Ovary (tissue), 9 donors: Measurements from ENCODE around the gene TMEM109. TPM values are rescaled to one million over a fixed set of nuclear protein-coding genes. Genes with fewer than 3 reads are reported as not detected.

Source experiments
- DNase-seq, 5 donors: peaks; one replicate each; pipeline ENCODE4 v3.0.0-alpha.2; 2019 to 2020
- H3K27ac ChIP-seq, 2 donors: fragments of 200-600 bp; one replicate each; pipeline versions ENCODE4 v1.5.1 to v1.8.0; 2019 to 2022
- H3K27me3 ChIP-seq: fragments of 200-600 bp; one replicate; pipeline ENCODE4 v1.8.0; 2022
- H3K36me3 ChIP-seq: fragments of 200-600 bp; sonication (generic); one replicate; pipeline ENCODE4 v1.5.1; 2019
- H3K4me1 ChIP-seq: one replicate; pipeline ENCODE4 v1.8.1; 2013; ENCODE audit warnings: mild to moderate bottlenecking, moderate library complexity; ENCODE audit not compliant: insufficient read depth
- H3K4me3 ChIP-seq: fragments of 200-600 bp; sonication (generic); one replicate; pipeline ENCODE4 v1.5.1; 2017
- H3K9me3 ChIP-seq, 2 donors: fragments of 200-600 bp in 1 of 2; sonication (generic) in 1 of 2; one replicate each; pipeline versions ENCODE4 v1.5.1 to v1.8.1; 2013 to 2019; ENCODE audit warnings: mild to moderate bottlenecking in 1 of 2, moderate library complexity in 1 of 2
- EP300 ChIP-seq: sonication (generic); formaldehyde crosslinking; IDR thresholded peaks from one replicate; pipeline ENCODE4 v1.6.1; 2017; ENCODE audit warnings: antibody characterized with exemption
- POLR2A ChIP-seq: fragments of 450-650 bp; IDR thresholded peaks from one replicate; pipeline ENCODE4 v1.6.1; 2017; ENCODE audit warnings: antibody characterized with exemption, mild to moderate bottlenecking, moderate library complexity
- WGBS, 3 donors: extraction: QIAGEN DNeasy Blood & Tissue Kit in 1 of 3; methylation state at CpG; one replicate each; pipeline versions ENCODE4 v1.1.5 to v1.1.7; 2013 to 2017; 5-methylcytosine and 5-hydroxymethylcytosine counted together
- intact Hi-C, 4 donors: fragments of 100-400 bp; cut with DNase I; formaldehyde crosslinking; loops; one replicate each; pipeline versions ENCODE4 v1.11.0 to v1.15.1; 2022 to 2023
- polyA plus RNA-seq, 2 donors: library from polyadenylated mRNA; stranded (reverse); fragments of 200-250 nt in 1 of 2; fragments of 350-450 nt in 1 of 2; fragmentation: Illumina TruSeq in 1 of 2; extraction: RNeasy Lipid Tissue Mini Kit (QIAGEN cat#74804) in 1 of 2; gene quantifications; one replicate each; pipeline ENCODE4 v1.2.3, GENCODE V29; 2013 to 2014
- total RNA-seq, 7 donors: library from RNA; depleted of rRNA in 2 of 7; stranded (reverse); fragments of >200 nt in 2 of 7; fragmentation: NEBNext Ultra II Directional in 3 of 7; extraction: Animal tissue kit (Norgen Biotek cat#: 25700) in 3 of 7; gene quantifications; one replicate each; pipeline versions ENCODE4 v1.1.0 to v1.2.4, GENCODE V29; 2016 to 2023
- TF ChIP-seq, protein P1 (sequence below), 3 donors: fragments of 450-650 bp in 2 of 3; fragments of 200-600 bp in 1 of 3; IDR thresholded peaks; one replicate each; pipeline versions ENCODE4 v1.5.1 to v1.8.0; 2016 to 2022; ENCODE audit warnings: antibody characterized with exemption in 3 of 3, mild to moderate bottlenecking in 1 of 3
- donor health status: DM: no; HTN: no; CAD: no; lungs with moderate emphysema.
- donor health status: DM: no; HTN: no; CAD: no.
- donor health status: Bipolar disorder and iron deficiency.
- donor health status: DM: yes; HTN: yes; CAD: no.
- donor health status: DM: no; HTN: no; CAD: no.
- donor health status: DM: yes; HTN: yes; CAD: no.

TMEM109 gene
- total and polyA plus RNA-seq, 9 donors, result 88.7 to 145 (median 121) TPM

- Histone ChIP-seq H3K4me3 (no peak overlapping the region), H3K27ac (no peak overlapping the region), H3K36me3 (no peaks in the 10 kb centered on the region), H3K4me1 (peaks cover 3% of the 10 kb centered on the region), H3K27me3 (no peaks in the 10 kb centered on the region), H3K9me3 (no peaks in the 10 kb centered on the region)
- intact Hi-C loops, result loop anchor here (5.0 to 10.0 kb wide), 5 partner anchors 55 to 193 kb away; partner anchors contain the start of genes CCDC86 (in 1 of the 4) and MS4A10 (in 1 of the 4)
- DNase-seq, result no peak
- TF ChIP-seq EP300, result no peak
- TF ChIP-seq, protein P1, sequence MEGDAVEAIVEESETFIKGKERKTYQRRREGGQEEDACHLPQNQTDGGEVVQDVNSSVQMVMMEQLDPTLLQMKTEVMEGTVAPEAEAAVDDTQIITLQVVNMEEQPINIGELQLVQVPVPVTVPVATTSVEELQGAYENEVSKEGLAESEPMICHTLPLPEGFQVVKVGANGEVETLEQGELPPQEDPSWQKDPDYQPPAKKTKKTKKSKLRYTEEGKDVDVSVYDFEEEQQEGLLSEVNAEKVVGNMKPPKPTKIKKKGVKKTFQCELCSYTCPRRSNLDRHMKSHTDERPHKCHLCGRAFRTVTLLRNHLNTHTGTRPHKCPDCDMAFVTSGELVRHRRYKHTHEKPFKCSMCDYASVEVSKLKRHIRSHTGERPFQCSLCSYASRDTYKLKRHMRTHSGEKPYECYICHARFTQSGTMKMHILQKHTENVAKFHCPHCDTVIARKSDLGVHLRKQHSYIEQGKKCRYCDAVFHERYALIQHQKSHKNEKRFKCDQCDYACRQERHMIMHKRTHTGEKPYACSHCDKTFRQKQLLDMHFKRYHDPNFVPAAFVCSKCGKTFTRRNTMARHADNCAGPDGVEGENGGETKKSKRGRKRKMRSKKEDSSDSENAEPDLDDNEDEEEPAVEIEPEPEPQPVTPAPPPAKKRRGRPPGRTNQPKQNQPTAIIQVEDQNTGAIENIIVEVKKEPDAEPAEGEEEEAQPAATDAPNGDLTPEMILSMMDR (IDR thresholded peaks at IDR 0.05), result no peak
- no peak for TF ChIP-seq POLR2A
- 63 to 74% (median 73%) methylated on average over 4 of the region's 4 CpGs for WGBS, 3 donors
These were observed 14.0 kb upstream of the TMEM109 start for GRCh38 chr11:60899977-60900376.

DNA sequence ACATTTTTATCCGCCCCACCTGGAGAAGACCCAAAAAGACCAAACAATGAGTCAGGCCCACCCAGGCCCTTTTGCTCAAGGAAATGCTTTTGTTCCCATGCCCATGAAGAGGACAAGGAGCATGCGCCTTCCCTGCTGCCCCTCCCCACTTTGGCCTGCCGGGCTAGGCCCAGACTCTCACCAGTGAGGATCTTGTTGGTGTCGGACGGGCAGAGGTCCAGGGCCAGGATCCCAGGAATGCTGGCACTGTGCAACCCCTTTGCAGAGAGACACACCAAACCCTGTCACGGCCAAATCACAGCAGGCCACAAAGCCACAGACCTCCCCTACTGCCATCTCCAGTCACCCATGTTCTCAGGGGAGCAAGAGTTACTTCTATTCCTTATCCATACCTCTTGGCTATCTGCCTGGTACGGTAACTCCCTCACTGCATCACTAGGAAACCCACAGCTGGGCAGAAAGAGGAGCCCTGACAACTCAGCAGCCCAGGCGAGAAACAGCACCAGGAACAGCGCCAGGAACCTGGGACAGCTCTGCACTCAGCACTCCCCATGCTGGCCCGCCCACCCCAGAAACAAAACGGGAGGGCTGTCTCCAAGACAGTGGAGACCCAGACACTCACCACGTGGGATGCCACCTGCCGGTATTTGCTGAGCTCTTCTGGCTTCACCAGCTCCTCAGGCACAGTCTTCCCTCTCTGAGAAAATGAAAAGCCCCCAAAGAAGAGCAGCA lies 13.1 kb upstream of the TMEM109 start:
- Histone ChIP-seq H3K4me3 (no peak overlapping the region), H3K36me3 (no peaks in the 10 kb centered on the region), H3K27ac (no peak overlapping the region), H3K27me3 (no peaks in the 10 kb centered on the region), H3K9me3 (no peaks in the 10 kb centered on the region), H3K4me1 (peaks cover 7% of the 10 kb centered on the region)
- TF ChIP-seq EP300 (no peak), POLR2A (no peak)
- TF ChIP-seq, protein P1 (IDR thresholded peaks at IDR 0.05), result no peak
- intact Hi-C loops, result loop anchor here in 1 of 4 donors (5.0 kb wide), 2 partner anchors 69 to 124 kb away; no protein-coding TSS in a partner anchor
- 53 to 63% (median 57%) methylated on average over 13 of the region's 13 CpGs for WGBS, 3 donors
- DNase-seq, result no peak

- H3K36me3 ChIP-seq, result no peaks in the 10 kb centered on the region
- H3K4me3 ChIP-seq, result no peak overlapping the region
- H3K4me1 ChIP-seq, result peaks cover 9% of the 10 kb centered on the region
- no peaks in the 10 kb centered on the region for H3K27me3 ChIP-seq
- no peaks in the 10 kb centered on the region for H3K9me3 ChIP-seq
- intact Hi-C loops, result loop anchor here in 1 of 4 donors (5.0 kb wide), 2 partner anchors 70 to 125 kb away; no protein-coding TSS in a partner anchor
- no peak for TF ChIP-seq EP300
- TF ChIP-seq, protein P1 (IDR thresholded peaks at IDR 0.05), result no peak
- TF ChIP-seq POLR2A, result no peak
- DNase-seq, result no peak
- 85 to 93% (median 88%) methylated on average over 11 of the region's 11 CpGs for WGBS, 3 donors
- no peak overlapping the region for H3K27ac ChIP-seq
These were observed 11.3 kb upstream of the TMEM109 start for GRCh38 chr11:60902625-60903024.

DNA sequence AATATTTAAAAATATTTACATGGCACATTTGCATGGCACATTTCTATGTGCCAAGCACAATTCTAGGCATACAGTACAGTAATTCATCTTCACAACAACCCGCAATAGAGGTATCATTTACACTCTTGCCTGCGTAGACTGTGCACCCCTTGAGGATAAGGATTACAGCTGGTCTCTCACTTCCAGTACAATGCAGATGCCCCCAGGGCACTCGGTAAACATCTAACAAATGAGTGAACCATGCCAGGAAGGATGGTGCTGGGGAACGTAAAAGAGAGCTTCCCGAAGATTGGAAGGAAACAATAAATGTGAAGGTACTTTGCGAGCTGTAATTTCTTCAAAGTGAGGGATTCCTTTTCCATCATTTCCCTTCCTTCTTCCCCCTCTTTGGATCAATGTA lies 8.9 kb upstream of the TMEM109 start:
- DNase-seq, result no peak
- Histone ChIP-seq H3K9me3 (no peaks in the 10 kb centered on the region), H3K36me3 (no peaks in the 10 kb centered on the region), H3K4me1 (peaks cover 9% of the 10 kb centered on the region), H3K4me3 (no peak overlapping the region), H3K27me3 (no peaks in the 10 kb centered on the region), H3K27ac (no peak overlapping the region)
- intact Hi-C loops, result no loop called here
- 39 to 41% (median 41%) methylated on average over 6 of the region's 6 CpGs for WGBS, 3 donors
- TF ChIP-seq POLR2A (no peak), EP300 (no peak)
- TF ChIP-seq, protein P1 (IDR thresholded peaks at IDR 0.05), result no peak
